Gastroesophageal sphincter (tissue), 4 donors: ENCODE measurements around the gene PEA15. TPM values are rescaled to one million over a fixed set of nuclear protein-coding genes. Genes with fewer than 3 reads are reported as not detected.

Experiments used
- ATAC-seq: fragments of 150-250 bp; one replicate; pipeline ENCODE4 v1.9.1; 2016; ENCODE audit warnings: mild to moderate bottlenecking, moderate library complexity
- H3K27ac ChIP-seq, 4 donors: fragments of 200-600 bp; sonication (generic) in 3 of 4; 1 replicate in 3 of 4; 2 replicates in 1 of 4; pipeline ENCODE4 v1.5.1; 2016 to 2019
- H3K27me3 ChIP-seq: fragments of 200-600 bp; sonication (generic); one replicate; pipeline ENCODE4 v1.5.1; 2019
- H3K36me3 ChIP-seq, 2 donors: fragments of 200-600 bp; sonication (generic); one replicate each; pipeline ENCODE4 v1.5.1; 2019; ENCODE audit warnings: control low read depth in 1 of 2
- H3K4me1 ChIP-seq, 3 donors: fragments of 200-600 bp; sonication (generic); 1 replicate in 2 of 3; 2 replicates in 1 of 3; pipeline ENCODE4 v1.5.1; 2016 to 2019; ENCODE audit warnings: control low read depth in 2 of 3
- H3K4me3 ChIP-seq, 2 donors: fragments of 200-600 bp; sonication (generic); one replicate each; pipeline ENCODE4 v1.5.1; 2019; ENCODE audit warnings: mild to moderate bottlenecking in 1 of 2, moderate library complexity in 1 of 2
- H3K9me3 ChIP-seq, 3 donors: fragments of 200-600 bp; sonication (generic); one replicate each; pipeline ENCODE4 v1.5.1; 2017 to 2019; ENCODE audit warnings: control low read depth in 2 of 3
- EP300 ChIP-seq: sonication (generic); formaldehyde crosslinking; IDR thresholded peaks from one replicate; pipeline ENCODE4 v1.6.1; 2017; ENCODE audit warnings: antibody characterized with exemption, mild to moderate bottlenecking
- POLR2A ChIP-seq, 2 donors: fragments of 450-650 bp; IDR thresholded peaks; one replicate each; pipeline ENCODE4 v1.6.1; 2017; ENCODE audit warnings: antibody characterized with exemption in 2 of 2, mild to moderate bottlenecking in 2 of 2, moderate library complexity in 1 of 2
- POLR2AphosphoS5 ChIP-seq: sonication (generic); formaldehyde crosslinking; IDR thresholded peaks from one replicate; pipeline ENCODE4 v1.6.1; 2017; ENCODE audit warnings: antibody characterized with exemption
- WGBS, 2 donors: methylation state at CpG; one replicate each; pipeline ENCODE4 v1.1.5; 2018; ENCODE audit warnings: low coverage in 1 of 2; 5-methylcytosine and 5-hydroxymethylcytosine counted together
- total RNA-seq, 4 donors: library from RNA; depleted of rRNA; stranded (reverse); fragments of >200 nt; gene quantifications; one replicate each; pipeline ENCODE4 v1.1.0, GENCODE V29; 2016
- TF ChIP-seq, protein P1 (sequence below), 4 experiments: fragments of 200-600 bp in 2 of 4; fragments of 450-650 bp in 2 of 4; sonication (generic) in 1 of 4; IDR thresholded peaks; one replicate each; pipeline ENCODE4 v1.5.1; 2017 to 2019; ENCODE audit warnings: antibody characterized with exemption in 4 of 4, mild to moderate bottlenecking in 2 of 4, moderate library complexity in 2 of 4

The PEA15 gene
- total RNA-seq, 4 donors from 2014 or later, result 94.6 to 325 (median 164) TPM

DNA sequence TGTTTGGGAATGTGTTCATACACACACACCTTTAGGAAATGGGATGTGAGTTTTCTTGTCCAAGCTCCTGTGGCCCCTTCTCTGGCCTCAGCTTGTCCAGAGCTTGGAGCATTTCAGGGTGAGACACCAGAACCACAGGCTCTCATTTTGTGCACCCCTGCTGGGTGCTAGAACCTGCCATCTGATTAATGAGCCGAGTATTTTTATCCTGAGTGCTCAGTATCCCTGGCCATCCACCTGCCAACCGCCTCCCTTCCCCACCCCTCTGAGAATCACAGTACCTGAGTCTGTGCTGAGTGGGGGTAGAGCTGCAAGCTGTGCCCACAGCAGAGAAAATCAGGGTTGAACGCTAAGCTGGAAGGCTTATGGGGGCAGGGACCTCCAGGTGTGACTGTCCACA, 13.4 kb upstream of the PEA15 start:
- H3K27ac ChIP-seq, result peak overlapping the region in 1 of 4 donors; percentile 60
- ATAC-seq, result no peak
- no peaks in the 10 kb centered on the region for H3K36me3 ChIP-seq
- H3K4me1 ChIP-seq, result peaks cover 3 to 46% (median 18%) of the 10 kb centered on the region in 3 donors
- no peak overlapping the region for H3K4me3 ChIP-seq
- no peaks in the 10 kb centered on the region for H3K9me3 ChIP-seq
- H3K27me3 ChIP-seq, result no peaks in the 10 kb centered on the region
- TF ChIP-seq POLR2AphosphoS5, result no peak
- TF ChIP-seq POLR2A (IDR thresholded peaks at IDR 0.05), result no peak
- TF ChIP-seq, protein P1, sequence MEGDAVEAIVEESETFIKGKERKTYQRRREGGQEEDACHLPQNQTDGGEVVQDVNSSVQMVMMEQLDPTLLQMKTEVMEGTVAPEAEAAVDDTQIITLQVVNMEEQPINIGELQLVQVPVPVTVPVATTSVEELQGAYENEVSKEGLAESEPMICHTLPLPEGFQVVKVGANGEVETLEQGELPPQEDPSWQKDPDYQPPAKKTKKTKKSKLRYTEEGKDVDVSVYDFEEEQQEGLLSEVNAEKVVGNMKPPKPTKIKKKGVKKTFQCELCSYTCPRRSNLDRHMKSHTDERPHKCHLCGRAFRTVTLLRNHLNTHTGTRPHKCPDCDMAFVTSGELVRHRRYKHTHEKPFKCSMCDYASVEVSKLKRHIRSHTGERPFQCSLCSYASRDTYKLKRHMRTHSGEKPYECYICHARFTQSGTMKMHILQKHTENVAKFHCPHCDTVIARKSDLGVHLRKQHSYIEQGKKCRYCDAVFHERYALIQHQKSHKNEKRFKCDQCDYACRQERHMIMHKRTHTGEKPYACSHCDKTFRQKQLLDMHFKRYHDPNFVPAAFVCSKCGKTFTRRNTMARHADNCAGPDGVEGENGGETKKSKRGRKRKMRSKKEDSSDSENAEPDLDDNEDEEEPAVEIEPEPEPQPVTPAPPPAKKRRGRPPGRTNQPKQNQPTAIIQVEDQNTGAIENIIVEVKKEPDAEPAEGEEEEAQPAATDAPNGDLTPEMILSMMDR (IDR thresholded peaks at IDR 0.05), result no peak
- TF ChIP-seq EP300, result no peak
- WGBS, 2 donors, result no CpG with 5 or more reads among the region's 3 CpGs

DNA sequence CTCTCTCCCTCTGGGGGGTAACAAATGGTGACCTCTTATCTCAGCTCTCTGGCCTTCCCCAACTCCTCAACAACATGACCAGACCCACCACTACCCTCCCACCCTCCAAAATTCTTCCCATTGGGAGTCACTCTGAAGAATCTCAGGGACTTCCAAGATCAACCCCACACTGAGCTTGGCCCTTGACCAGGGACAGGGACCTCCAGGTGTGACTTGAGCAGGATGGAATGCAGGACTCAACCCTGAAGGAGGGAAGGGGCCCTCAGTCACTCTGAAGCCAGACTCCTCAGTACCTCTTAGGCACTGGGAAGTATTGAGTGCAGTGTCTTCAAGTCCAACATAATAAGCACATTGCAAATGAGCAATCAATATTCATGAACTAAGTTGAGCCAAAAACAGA, 12.9 kb upstream of the PEA15 start:
- ATAC-seq, result no peak
- Histone ChIP-seq H3K27ac (peak overlapping the region in 1 of 4 donors; percentile 60), H3K36me3 (no peaks in the 10 kb centered on the region), H3K9me3 (no peaks in the 10 kb centered on the region), H3K4me1 (peaks cover 3 to 46% (median 18%) of the 10 kb centered on the region in 3 donors), H3K4me3 (no peak overlapping the region), H3K27me3 (no peaks in the 10 kb centered on the region)
- no peak for TF ChIP-seq POLR2AphosphoS5
- no peak for TF ChIP-seq EP300
- TF ChIP-seq, protein P1 (IDR thresholded peaks at IDR 0.05), result no peak

DNA sequence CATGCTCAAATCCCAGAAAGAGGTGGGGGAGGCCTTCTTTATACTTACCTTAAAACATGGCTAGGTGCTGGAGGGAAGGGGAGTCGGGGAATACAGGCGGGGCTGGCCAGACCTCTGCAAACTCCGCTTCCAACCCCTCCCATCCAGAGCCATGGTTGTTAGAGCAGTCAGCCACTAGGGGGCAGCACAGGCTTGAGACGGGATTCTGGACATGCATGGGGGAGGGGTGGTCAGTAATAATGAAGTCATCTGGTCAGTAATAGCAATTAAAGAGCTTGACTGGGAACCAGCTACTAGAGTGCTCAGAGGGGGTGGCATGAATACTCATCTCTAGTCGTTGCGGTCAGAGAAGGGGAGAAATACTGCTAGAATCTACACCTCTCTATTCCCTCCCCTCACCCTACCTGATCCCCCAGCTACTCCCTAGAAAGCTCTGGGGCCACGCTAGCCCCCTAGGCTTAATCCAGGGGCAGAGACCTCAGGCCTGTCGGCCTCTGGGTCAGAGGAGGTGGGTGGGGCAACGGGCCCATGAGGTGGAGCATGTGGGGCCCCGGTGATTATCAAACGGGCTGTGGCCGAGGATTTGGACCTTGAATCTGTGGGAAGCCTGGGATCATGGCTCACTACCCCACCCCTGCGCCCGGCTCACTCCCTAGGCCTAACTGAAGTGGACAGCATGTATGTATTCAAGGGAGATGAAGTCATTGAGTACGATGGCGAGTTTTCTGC, 11.9 kb upstream of the PEA15 start:
- H3K27ac ChIP-seq, result peak overlapping the region in 1 of 4 donors; percentile 60
- peak; percentile 77 for ATAC-seq

DNA sequence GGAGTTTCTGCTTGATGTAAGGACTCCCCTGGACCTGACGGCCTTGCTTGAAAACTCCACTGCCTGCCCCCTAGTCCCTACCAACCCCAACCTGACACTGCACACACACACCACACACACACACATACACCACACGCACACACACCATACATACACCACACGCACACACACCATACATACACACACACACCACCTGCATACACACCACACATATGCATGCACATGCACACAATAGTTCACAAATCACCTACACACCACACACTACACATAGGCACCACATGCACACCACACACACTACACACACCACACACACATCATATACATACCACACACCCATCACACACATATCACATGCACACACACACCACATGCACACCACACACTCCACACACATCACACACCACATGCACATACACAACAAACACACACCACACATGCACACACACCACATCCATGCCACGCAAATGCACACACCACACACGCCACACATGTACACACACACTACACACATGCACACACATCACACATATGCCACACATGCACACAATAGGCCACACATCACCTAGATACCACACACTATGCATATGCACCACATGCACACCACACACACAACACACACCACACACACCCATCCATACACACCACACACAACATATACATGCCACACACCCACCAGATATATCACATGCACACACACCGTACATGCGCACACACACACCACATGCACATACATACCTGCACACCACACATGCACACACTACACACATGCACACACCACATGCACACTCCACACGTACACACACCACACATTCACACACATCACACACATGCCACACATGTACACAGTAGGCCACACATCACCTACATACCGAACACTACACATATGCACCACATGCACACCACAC, 11.1 kb upstream of the PEA15 start:
- Histone ChIP-seq H3K36me3 (no peaks in the 10 kb centered on the region), H3K9me3 (no peaks in the 10 kb centered on the region), H3K27ac (no peak overlapping the region), H3K4me3 (no peak overlapping the region), H3K27me3 (no peaks in the 10 kb centered on the region), H3K4me1 (peaks cover 3 to 46% (median 18%) of the 10 kb centered on the region in 3 donors)
- TF ChIP-seq, protein P1 (IDR thresholded peaks at IDR 0.05), result no peak
- TF ChIP-seq POLR2AphosphoS5 (no peak), EP300 (no peak), POLR2A (IDR thresholded peaks at IDR 0.05) (no peak)
- ATAC-seq, result no peak
- WGBS, 2 donors, result 77 to 78% methylated on average over 8 to 9 of the region's 9 CpGs

More for the DNA sequence above, 11.9 kb upstream of the PEA15 start:
- H3K36me3 ChIP-seq, result no peaks in the 10 kb centered on the region
- no peaks in the 10 kb centered on the region for H3K27me3 ChIP-seq
- H3K9me3 ChIP-seq, result no peaks in the 10 kb centered on the region
- no peak overlapping the region for H3K4me3 ChIP-seq
- TF ChIP-seq POLR2AphosphoS5 (no peak), POLR2A (IDR thresholded peaks at IDR 0.05) (no peak)
- TF ChIP-seq, protein P1 (IDR thresholded peaks at IDR 0.05), result peak; percentile 97 to 99 (median 98)
- H3K4me1 ChIP-seq, result peaks cover 3 to 46% (median 18%) of the 10 kb centered on the region in 3 donors
- 22 to 61% methylated on average over 5 to 11 of the region's 16 CpGs for WGBS, 2 donors
